Inflammatory macrophage (primary cell): ENCODE data around the gene OR6C68.
"Not testable (repeated sequence)": the region's sequence is repeated elsewhere in the genome, so short reads cannot be mapped to it uniquely, and the experiment has no call there.

ENCODE experiments used
- DNase-seq, 2 donors: peaks; one replicate each; pipeline ENCODE4 v3.0.0-alpha.2; 2020 to 2022
- total RNA-seq, 18 experiments: gene quantifications; one replicate each; lab custom pipeline; 2026; ENCODE audit warnings: mixed read lengths in 6 of 18, inconsistent platforms in 2 of 18; lab: John Stamatoyannopoulos, UW

OR6C68 gene
- total RNA-seq, result 0 to 0.03 (median 0) reads per million in 18 experiments

GRCh38 chr12:55492078-55492477, at the start of gene OR6C68:
OR6C68 (plus strand) TSS chr12:55492378; CDS start chr12:55492378, 0 bp downstream.
- no peak for DNase-seq

- DNase-seq, result no peak
Measured at GRCh38 chr12:55443776-55444175, 48.4 kb upstream of the OR6C68 start, which contains the start of gene OR6C2. OR6C2 (plus strand) TSS chr12:55444076; CDS start chr12:55452214, 8,138 bp downstream.

GRCh38 chr12:55445357-55445756, 46.8 kb upstream of the OR6C68 start:
- no peak for DNase-seq

- no peak for DNase-seq
Measured at GRCh38 chr12:55446326-55446725, 45.9 kb upstream of the OR6C68 start.

GRCh38 chr12:55448825-55449224, 43.4 kb upstream of the OR6C68 start:
- DNase-seq, result no peak

GRCh38 chr12:55464926-55465325, 27.3 kb upstream of the OR6C68 start:
- not testable (repeated sequence) for DNase-seq

- DNase-seq, result no peak
Measured at GRCh38 chr12:55467836-55468235, 24.3 kb upstream of the OR6C68 start.

GRCh38 chr12:55469291-55469690, 22.9 kb upstream of the OR6C68 start:
- peak in 1 of 2 donors; percentile 2 for DNase-seq

GRCh38 chr12:55470088-55470829, 21.9 kb upstream of the OR6C68 start, which contains the start of gene OR6C70:
OR6C70 (minus strand) TSS chr12:55470138; CDS start chr12:55470138, 0 bp downstream.
- no peak for DNase-seq

GRCh38 chr12:55472264-55472663, 19.9 kb upstream of the OR6C68 start:
- DNase-seq, result no peak

GRCh38 chr12:55479136-55479535, 13.0 kb upstream of the OR6C68 start:
- DNase-seq, result not testable (repeated sequence)

GRCh38 chr12:55484284-55484683, 7.9 kb upstream of the OR6C68 start:
- DNase-seq, result not testable (repeated sequence)

GRCh38 chr12:55495490-55495889, 3.3 kb downstream of the OR6C68 start:
- DNase-seq, result no peak

GRCh38 chr12:55499231-55499630, 7.1 kb downstream of the OR6C68 start:
- no peak for DNase-seq

GRCh38 chr12:55499810-55500252, 7.7 kb downstream of the OR6C68 start:
- DNase-seq, result no peak

- DNase-seq, result no peak
Measured at GRCh38 chr12:55501601-55502000, 9.4 kb downstream of the OR6C68 start.

GRCh38 chr12:55515696-55516095, 23.5 kb downstream of the OR6C68 start:
- no peak for DNase-seq

GRCh38 chr12:55516391-55516790, 24.2 kb downstream of the OR6C68 start:
- no peak for DNase-seq
